BJ (cell line): ENCODE results near the gene LPXN. TPM values are rescaled to one million over a fixed set of nuclear protein-coding genes. Genes with fewer than 3 reads are reported as not detected.

Experiments used
- CTCF ChIA-PET: fragments of 350-600 bp; formaldehyde crosslinking; extraction: SDS; loops from one replicate; lab custom pipeline; 2021; ENCODE audit warnings: antibody characterized with exemption, inconsistent platforms; lab: Yijun Ruan, JAX
- POLR2A ChIA-PET: fragments of 300-600 bp; sonication (Branson Sonifier 250); formaldehyde crosslinking; extraction: SDS; loops from one replicate; lab custom pipeline; 2021; ENCODE audit warnings: antibody characterized with exemption; lab: Charles Lee
- DNase-seq: peaks from one replicate; pipeline ENCODE4 v3.0.0-alpha.2; 2011; ENCODE audit warnings: low read depth
- H3K27me3 ChIP-seq: 2 replicates; pipeline ENCODE4 v1.6.0; 2011; ENCODE audit warnings: low read length; ENCODE audit not compliant: control insufficient read depth, insufficient read depth
- H3K36me3 ChIP-seq: 2 replicates; pipeline ENCODE4 v1.5.1; 2011; ENCODE audit warnings: low read length; ENCODE audit not compliant: control insufficient read depth, insufficient read depth
- H3K4me3 ChIP-seq: 2 replicates; pipeline ENCODE4 v1.5.1; 2011; ENCODE audit warnings: low read depth, mild to moderate bottlenecking, control low read depth, low read length
- CTCF ChIP-seq: IDR thresholded peaks from 2 replicates; pipeline ENCODE4 v1.5.1; 2011; ENCODE audit warnings: low read depth, mild to moderate bottlenecking, control low read depth, inconsistent platforms, low read length, moderate library complexity; ENCODE audit not compliant: insufficient read depth
- polyA plus RNA-seq: library from polyadenylated mRNA; depleted of rRNA; stranded (reverse); fragments of >200 nt; gene quantifications from 2 replicates; pipeline ENCODE4 v1.2.3, GENCODE V29; 2011; rRNA removed

The LPXN gene
- polyA plus RNA-seq, 1 experiment: 29.2 TPM

- CTCF ChIA-PET: no interaction called here
- POLR2A ChIA-PET: no interaction called here
- H3K27me3 ChIP-seq: no peaks in the 10 kb centered on the region
- no peak for TF ChIP-seq CTCF
- no peak for DNase-seq
- no peak overlapping the region for H3K4me3 ChIP-seq
- no peaks in the 10 kb centered on the region for H3K36me3 ChIP-seq
Measured at GRCh38 chr11:58487170-58487569, 88.5 kb downstream of the LPXN start.

- no peak for DNase-seq
- no peak for TF ChIP-seq CTCF
- Histone ChIP-seq H3K4me3 (no peak overlapping the region), H3K36me3 (no peaks in the 10 kb centered on the region), H3K27me3 (no peaks in the 10 kb centered on the region)
- POLR2A ChIA-PET: no interaction called here
- CTCF ChIA-PET: no interaction called here
Measured at GRCh38 chr11:58485961-58486360, 89.7 kb downstream of the LPXN start.

Other genes starting within 250 kb of the LPXN start
- gene OR5B17, start 216.8 kb downstream of the LPXN start, polyA plus RNA-seq: not detected in 2 replicates
- not detected in 2 replicates for gene OR5B3, start 169.0 kb downstream of the LPXN start, polyA plus RNA-seq
- gene OR5B2, start 147.7 kb downstream of the LPXN start, polyA plus RNA-seq: not detected in 2 replicates
- gene OR5B12, start 133.6 kb downstream of the LPXN start, polyA plus RNA-seq: not detected in 2 replicates
- gene OR5B21, start 67.8 kb downstream of the LPXN start, polyA plus RNA-seq: not detected in 2 replicates
- gene ZFP91, start 3.2 kb upstream of the LPXN start, polyA plus RNA-seq: 18.3 and 33.5 TPM in 2 replicates
- 0.15 and 0.63 TPM in 2 replicates for gene CNTF, start 46.8 kb upstream of the LPXN start, polyA plus RNA-seq
- gene GLYAT, start 156.1 kb upstream of the LPXN start, polyA plus RNA-seq: not detected in 2 replicates